GM18870 (cell line): ENCODE measurements around the gene PAPOLB.

Experiments
- ATAC-seq: cut with Tn5 transposase; IDR thresholded peaks from one replicate; pipeline ENCODE4 v1.9.1; 2021; ENCODE audit warnings: moderate library complexity; ENCODE audit not compliant: unreplicated experiment

PAPOLB gene

GRCh38 chr7:4825081-4825480 is 36.7 kb downstream of the PAPOLB start:
- ATAC-seq, result no peak

DNA sequence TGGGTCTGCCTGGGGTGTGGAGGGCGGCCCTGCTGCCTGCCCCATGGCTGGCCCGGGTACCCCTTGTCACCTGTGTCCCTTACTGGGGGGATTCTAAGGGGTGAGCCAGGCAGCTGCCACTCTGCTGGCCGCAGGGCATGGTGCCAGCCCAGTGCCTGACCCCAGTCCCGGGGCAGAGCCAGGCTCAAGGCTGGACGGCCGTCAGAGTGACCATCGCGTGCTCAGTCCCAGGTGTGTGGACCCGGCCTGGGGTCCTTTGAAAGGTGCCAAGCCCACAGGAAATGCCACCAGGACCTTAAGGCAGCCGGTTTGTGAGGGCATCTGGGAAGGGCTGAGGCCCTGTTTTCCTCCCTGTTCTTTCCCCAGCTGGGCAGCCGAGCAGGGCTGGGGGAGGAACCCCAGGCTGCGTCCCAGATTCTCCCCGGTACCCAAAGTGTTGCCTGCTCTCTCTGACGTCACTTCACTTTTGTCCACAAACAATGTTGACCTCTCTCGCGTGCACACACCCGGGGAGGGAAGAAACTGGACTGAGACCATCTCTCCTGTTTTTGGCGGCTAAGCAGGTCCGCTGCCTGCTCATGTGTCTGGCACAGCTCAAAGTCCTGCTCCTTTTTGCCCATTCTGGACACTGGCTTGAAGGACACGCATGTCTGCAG is 37.6 kb downstream of the PAPOLB start:
- no peak for ATAC-seq

- no peak for ATAC-seq
Measured at GRCh38 chr7:4823441-4824119, 38.2 kb downstream of the PAPOLB start.

GRCh38 chr7:4822677-4823076 is 39.2 kb downstream of the PAPOLB start:
- no peak for ATAC-seq

DNA sequence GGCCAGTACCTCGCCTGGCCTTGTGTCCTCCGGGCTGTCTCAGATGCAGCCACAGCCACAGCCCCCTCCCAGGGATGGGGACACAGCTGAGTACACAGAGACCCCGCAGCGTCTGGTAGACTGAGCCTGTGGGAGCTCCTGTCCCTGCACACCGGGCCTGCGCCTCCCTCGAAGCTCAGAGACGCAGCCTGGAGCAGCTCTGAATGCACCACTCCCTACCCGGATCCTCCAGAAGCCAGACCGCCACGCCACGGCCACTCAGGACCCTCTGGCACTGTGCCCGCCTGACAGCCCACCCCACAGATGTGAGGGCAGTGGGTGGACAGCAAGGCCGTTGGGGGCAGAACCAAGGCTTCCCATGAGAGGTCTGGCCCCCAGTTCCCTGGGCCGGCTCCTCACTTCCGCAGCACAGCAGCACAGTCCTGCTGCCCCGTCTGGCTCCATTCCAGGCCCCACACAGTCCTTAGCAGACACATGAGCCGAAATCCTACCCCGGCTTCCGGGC is 40.8 kb downstream of the PAPOLB start:
- no peak for ATAC-seq

DNA sequence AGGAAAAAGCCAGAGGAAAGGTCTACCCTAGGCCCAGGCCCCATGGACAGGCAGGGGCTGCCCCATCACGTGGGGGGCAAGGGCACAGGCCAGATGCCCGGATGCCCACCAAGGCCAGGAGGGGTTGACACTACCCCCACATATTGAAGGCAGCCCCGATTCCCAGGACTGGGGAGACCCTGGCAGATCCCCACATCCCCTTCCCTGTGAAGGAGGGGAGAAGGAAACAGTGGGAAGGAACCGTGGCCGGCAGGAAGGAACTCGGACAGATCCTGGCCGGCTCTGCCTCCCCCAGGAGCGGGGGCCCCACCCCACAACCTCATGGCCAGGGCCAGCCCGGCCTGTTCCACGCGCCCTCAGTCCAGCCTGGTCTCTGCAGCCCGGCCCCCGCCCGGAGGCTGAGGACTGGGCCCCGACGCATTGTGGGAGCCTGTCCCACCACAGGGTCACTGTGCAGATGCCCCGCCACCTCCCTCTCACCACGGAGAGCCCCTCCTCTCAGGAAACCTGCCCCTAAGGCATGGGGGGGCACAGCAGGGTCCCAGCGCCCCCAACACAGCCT is 41.3 kb downstream of the PAPOLB start:
- no peak for ATAC-seq

DNA sequence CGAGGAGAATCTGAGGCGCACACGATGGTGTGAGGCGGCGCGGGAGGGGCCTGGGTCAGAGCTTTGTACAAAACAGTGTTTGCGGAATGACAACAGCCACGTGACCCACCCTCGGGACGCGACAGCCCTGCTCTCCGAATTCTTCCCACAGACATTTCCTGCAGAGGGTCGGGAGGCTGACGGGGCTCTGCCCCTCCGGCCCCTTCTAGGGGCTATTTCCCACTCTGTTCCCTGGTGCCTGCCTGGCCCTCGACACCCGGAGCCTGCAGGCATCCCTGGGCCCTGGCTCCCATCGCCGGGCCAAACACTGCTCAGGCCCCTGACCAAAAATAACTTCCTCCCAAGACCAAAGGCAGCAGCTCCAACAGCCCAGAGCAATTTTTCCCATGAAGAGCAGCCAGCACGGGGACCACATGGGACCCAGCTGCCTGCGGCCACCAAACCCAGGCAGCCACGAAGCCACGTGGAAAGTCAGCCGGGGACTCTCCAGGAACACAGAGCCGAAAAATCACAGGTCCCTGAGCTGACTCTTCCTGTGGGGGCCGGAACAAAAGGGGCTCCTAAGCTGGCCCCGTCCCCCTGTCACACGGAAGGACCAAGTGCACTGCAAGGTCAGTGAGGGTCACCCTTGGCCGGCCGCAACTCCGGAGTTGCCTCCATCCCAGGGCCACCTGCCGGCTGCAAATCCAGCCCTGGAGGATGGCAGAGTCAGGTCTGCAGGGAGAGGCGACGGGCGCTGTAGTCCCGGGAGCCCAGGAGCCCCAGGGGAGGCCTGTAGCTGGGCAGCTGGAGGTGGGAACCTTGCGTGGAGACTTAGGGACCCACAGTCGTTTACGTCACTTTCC is 42.0 kb downstream of the PAPOLB start:
- no peak for ATAC-seq

DNA sequence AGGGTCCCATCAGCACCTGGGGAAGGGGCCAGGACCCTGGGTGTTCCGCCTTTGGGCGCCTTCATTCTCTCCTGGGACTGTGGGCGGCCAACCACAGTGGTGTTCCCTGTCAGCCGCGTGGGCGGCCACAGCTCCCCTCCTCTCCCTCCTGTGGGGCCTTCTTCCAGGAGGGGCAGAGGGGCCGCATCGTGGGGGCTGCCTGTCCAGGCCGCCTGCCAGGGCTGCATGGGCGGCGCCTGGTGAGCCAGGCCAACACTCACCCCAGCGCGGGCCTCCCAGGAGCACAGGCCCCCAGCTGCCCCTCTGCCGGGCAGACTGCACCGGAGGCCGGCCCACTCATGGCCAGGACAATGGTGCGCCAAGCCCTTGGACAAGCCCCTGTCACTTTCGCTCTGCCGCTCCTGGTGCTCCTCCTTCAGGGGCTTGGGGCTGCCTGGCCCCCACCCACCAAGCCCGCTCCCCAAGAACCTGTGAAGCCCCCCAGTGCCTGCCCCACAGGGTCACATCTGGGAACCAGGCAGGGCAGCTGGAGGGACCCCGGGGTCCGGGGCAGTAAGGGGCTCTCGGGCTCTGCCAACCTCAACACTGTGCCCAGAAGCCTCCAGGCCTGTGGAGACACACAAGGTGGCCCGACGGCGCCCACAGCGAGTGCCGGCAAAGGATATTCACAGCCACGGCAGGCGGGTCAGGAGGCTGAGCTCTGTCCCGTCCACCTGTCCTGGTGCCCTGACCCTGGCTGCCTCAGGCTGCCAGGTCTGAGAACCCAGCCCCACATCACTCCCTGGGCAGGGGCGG is 43.6 kb downstream of the PAPOLB start:
- ATAC-seq, result no peak

- no peak for ATAC-seq
Measured at GRCh38 chr7:4817178-4817901, 44.5 kb downstream of the PAPOLB start.

GRCh38 chr7:4816419-4817080 is 45.3 kb downstream of the PAPOLB start:
- no peak for ATAC-seq

DNA sequence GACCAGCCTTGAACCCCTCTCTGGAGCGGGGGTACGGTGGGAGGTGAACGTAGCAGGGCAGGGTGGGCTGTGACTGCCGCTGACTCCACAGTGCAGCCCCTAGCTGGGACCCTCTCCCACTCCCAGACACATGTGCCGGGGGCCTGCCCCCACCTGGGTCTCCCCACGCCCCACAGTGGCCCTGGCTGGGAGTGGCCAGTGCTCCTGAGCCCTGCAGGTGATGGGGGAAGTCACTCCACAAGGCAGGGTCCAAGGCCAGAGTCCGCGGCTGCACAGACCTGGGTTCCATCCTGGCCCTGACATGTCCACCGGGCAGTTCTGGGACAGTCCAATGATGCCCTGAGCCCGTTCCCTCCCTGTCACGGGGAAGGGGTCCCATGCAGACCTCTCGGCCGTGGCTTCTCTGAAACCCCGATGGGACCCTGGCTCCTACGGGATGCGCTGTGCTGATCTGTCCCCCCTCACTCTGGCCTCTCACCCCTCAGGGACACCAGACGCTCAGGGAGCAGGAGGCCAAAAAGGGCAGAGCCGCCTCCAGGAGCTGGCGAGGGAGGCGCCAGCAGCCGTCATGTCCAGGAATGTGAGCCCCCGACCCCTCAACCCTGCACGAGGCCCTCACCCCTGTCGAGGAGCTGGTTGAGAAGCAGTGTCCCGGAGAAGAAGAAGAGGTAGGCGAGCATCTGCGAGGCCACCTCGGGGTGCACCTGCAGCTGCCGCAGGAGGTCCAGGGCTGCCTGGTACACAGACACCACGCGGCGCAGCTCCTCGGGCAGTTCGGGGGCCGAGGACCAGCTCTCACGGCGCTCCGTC is 46.0 kb downstream of the PAPOLB start:
- ATAC-seq, result no peak

- no peak for ATAC-seq
Measured at GRCh38 chr7:4815121-4815520, 46.7 kb downstream of the PAPOLB start.

DNA sequence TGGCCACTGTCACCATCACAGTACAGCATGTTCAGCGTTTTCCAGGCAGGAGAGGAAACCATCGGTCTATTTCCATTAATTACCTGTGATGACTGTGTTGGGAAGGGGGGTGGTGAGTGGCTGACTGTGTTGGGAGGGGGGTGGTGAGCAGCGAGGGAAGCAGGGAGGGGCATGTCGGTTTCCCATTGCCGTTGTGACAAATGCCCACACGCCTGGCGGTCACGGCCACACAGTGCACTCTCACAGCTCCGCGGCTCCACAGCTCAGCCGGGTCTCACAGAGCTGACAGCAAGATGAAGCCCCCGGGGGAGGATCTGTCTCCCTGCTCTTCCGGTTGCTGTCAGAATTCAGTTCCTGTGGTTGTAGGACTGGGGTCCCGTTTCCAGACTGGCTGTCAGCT is 47.4 kb downstream of the PAPOLB start:
- ATAC-seq, result no peak

GRCh38 chr7:4809666-4810065 is 52.2 kb downstream of the PAPOLB start:
- no peak for ATAC-seq

DNA sequence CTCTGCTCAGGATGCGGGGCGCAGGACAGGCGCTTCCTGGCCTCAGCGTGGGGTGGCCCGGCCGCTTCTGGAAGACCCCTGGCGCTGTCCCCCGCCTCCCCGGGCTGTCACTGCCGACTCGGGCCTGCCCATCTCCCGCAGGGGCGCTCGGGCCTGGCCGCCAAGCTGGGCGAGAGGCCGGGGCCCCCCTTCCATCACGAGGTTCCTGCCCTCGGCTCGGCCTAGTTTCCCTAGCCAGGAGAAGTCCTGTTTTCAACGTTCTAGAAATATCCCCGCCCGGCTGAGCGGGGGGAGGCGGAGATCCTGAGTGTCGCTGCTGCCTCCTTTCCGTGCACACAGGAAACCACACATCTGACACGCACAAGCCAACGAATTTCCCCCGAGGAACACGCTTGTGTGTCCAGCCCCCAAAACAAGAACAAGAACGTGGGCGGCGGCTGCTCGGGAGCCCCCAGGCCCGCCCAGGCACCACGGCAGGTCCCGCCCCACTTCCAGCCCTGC is 52.7 kb downstream of the PAPOLB start:
- ATAC-seq, result no peak

DNA sequence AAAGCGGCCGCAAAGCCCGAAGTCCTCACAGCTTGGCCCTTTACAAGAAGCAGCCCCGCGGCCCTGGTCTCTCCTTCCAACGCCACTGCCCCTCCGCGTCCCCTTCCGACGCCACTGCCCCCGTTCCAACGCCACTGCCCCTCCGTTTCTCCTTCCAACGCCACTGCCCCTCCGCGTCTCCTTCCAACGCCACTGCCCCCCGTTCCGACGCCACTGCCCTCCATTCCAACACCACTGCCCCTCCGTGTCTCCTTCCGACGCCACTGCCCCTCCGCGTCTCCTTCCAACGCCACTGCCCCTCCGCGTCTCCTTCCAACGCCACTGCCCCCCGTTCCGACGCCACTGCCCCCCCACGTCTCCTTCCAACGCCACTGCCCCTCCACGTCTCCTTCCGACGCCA is 53.3 kb downstream of the PAPOLB start:
- no peak for ATAC-seq

- ATAC-seq, result no peak
Measured at GRCh38 chr7:4808026-4808425, 53.8 kb downstream of the PAPOLB start.
